ENCODE measurements around the gene OOSP4B.

DNA sequence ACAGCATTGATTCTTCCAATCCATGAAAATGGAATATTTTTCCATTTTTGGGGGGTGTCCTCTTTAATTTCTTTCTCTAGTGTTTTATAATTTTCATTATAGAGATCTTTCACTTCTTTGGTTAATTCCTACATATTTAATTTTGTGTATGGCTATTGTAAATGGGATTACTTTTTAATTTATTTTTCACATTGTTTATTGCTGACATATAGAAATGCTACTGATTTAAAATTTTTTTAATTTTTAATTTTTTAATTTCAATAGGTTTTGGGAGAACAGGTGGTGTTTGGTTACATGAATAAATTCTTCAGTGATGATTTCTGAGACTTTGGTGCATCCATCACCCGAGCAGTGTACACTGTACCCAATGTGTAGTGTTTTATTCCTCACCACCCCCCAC, 26.6 kb upstream of the OOSP4B start:
- no peak for TF ChIP-seq NANOG (IDR thresholded peaks at IDR 0.05; ENCODE audit: insufficient read depth, low read depth, low read length, poor library complexity, severe bottlenecking)
- no peak for TF ChIP-seq YY1 (IDR thresholded peaks at IDR 0.05; ENCODE audit: low read depth, low read length)
- no peak for TF ChIP-seq RAD21 (IDR thresholded peaks at IDR 0.05 in 1 of 2, conservative IDR thresholded peaks at IDR 0.05 in 1 of 2; ENCODE audit: low read depth in 2 of 2, low read length in 2 of 2)

Measured in H1 (cell line).